Glomerular visceral epithelial cell (primary cell): ENCODE data around the gene SOX5.
"Not testable (repeated sequence)": the region's sequence is repeated elsewhere in the genome, so short reads cannot be mapped to it uniquely, and the experiment has no call there.

Experiments used
- DNase-seq: peaks from one replicate; pipeline ENCODE4 v3.0.0-alpha.2; 2016; ENCODE audit errors: extremely low spot score

The SOX5 gene

DNA sequence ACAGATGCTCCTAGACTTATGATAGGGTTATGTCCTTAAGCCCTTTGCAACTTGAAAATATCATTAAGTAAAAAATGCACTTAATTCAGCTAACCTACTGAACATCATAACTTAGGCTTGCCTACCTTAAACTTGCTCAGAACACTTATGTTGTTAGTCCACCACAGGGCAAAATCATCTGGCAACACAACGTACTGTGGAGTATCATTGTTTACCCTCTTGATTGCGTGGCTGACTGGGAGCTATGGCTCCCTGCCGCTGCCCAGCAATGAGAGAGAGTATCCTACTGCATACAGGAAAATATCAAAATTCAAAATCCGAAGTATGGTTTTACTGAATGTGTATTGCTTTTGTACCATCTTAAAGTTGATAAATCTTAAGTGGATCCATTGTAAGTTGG is 105.5 kb downstream of the SOX5 start:
- no peak for DNase-seq

DNA sequence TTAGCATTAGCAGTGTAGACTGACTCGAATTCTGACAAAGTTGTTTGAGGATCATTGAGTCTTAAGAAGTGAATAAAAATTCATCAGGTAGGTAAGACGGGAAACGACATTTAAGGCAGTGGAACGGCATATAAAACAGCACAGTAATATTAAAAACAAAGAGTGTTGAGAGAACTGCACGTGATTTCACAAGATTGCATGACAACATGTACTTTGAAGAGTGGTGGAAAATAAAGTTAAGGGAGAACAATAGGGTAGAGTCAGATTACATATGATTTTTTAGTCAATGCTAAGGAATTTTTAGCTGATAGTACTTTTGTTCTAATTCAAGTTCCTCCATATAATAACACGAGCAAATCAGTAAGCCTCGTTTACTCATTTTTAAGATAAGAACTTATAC is 115.4 kb downstream of the SOX5 start:
- DNase-seq = no peak

DNA sequence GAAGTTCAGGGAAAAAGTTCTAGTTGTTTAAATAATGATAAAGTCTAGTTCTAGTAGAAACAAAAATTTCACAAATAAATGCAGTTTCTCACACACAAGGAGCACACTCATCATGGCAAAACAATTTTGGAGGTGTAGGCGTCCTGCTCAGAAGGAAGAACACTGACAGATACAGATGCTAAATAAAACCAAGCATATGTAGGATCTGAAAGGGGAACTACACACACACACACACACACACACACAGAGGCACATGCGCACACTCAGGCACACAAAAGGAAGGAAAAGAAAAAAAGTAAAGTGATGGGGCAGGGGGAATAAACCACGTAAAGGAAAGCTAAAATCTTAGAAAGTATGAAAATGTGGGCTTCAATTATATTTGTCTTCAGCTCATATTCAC is 117.7 kb downstream of the SOX5 start:
- DNase-seq = no peak

DNA sequence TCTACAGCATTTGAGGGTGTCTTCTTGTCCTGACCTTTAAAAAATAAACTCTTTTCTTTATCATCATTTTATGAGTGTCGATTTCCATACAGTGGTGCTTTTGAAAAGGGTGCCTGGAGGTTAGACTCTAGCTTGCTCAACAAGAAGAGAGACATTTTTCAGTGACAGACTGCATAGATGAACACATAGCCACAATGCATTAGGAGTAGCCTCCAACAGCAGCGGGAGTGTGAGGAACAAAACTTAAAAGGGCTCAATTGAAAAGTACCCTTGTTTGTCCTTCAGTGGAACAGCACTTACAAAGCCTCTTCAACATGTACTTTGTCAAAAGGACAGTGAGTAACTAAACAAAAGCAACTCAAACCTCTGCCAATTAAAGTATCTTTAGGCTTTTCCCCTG is 119.3 kb downstream of the SOX5 start:
- no peak for DNase-seq

DNA sequence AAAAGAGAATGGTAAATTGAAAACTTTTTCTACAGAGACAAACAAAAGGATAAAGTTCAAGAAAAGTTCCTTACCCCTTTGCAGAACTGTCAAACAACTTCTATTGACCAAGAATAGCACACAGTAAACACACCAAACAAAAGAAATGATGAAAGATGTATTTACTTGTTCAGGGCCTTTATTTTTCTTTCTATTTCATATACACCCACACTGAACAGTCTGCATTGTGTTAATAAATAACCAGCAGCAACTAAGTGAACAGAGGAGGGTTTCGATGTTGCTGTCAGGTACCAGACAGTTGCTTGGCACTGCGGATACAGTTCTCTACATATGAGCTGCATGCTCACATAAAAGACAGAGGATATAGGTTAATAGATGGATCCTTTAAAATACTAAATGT is 122.1 kb downstream of the SOX5 start:
- DNase-seq = no peak

DNA sequence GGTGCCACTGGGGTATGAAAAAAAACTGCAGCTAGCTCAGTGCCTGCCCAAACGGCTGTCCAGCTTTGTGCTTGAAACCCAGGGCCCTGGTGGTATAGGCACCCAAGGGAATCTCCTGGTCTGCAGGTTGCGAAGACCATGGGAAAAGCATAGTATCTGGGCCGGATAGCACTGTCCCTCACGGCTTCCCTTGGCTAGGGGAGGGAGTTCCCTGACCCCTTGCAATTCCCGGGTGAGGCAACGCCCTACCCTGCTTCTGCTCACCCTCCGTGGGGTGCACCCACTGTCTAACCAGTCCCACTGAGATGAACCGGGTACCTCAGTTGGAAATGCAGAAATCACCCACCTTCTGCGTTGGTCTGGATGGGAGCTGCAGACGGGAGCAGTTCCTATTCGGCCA is 124.3 kb downstream of the SOX5 start:
- DNase-seq = not testable (repeated sequence)

DNA sequence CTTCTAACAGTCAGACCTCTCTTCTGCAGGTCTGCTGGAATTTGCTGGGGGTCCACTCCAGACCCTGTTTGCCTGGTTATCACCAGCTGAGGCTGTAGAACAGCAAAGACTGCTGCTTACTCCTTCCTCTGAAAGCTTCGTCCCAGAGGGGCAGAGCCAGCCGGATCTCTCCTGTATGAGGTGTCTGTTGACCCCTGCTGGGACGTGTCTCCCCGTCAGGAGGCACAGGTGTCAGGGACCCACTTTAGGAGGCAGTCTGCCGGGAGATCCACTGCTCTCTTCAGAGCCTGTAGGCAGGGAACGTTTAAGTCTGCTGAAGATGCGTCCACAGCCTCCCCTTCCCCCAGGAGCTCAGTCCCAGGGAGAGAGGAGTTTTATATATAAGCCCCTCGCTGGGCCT is 125.1 kb downstream of the SOX5 start:
- no peak for DNase-seq

DNA sequence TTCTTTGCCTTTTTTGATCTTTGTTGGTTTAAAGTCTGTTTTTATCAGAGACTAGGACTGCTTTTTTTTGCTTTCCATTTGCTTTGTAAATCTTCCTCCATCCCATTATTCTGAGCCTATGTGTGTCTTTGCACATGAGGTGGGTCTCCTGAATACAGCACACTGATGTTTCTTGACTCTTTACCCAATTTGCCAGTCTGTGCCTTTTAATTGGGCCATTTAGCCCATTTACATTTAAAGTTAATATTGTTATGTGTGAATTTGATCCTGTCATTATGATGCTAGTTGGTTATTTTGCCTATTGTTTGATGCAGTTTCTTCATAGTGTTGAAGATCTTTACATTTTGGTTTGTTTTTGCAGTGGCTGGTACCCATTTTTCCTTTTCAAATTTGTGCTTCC is 126.6 kb downstream of the SOX5 start:
- DNase-seq = not testable (repeated sequence)

DNA sequence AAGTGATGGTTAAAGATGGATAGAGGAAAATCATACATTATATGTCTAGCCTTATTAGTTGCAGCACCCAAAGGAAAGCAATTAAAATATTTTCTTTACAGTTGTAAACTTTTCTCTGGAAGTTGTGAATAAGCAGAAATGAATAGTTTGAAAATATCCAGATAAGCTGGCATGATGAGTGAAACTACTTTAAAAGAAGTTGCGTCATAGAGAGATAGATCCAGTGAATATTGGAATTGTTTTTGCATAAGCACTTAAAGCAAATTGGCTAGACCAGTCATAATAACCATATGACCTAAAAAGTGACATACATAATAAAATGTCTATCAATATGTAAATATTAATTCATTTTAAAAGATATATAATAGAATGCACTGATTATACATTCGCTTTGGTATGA is 132.1 kb downstream of the SOX5 start:
- no peak for DNase-seq

DNA sequence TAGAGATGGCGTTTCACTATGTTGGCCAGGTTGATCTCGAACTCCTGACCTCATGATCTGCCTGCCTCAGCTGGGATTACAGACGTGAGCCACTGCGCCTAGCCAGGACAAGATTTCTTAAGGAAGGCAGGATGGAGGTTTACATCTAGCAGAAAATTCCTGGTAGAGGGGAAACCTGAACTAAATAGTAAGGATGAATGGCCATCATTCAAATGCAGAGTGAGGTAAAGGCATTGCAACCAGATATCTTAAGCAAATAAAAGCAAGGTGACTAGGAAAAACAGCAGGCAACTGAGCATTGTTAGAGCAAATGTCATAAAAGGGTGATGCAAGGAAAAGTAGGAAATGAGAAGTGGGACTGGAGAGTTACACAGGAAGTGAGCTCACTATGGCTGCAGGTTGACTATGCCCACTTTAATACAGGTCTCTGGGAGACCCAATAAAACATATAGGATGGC is 133.0 kb downstream of the SOX5 start:
- DNase-seq = no peak

DNA sequence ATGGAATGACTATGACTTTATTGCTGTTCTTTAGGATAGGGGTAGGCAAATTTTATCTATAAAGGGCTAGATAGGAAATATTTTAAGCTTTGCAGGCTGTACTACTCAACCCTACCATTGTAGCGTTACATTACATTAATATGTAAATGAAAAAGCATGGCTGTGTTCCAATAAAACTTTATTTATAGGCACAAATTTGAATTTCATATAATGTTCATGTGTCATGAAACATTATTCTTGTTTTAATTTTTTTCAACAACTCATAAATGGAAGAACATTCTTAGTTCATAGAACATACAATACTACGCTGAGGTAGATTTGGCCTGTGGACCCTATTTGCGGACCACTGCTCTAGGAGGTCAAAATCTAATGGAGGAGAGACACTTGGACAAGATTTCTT is 133.7 kb downstream of the SOX5 start:
- DNase-seq = no peak

DNA sequence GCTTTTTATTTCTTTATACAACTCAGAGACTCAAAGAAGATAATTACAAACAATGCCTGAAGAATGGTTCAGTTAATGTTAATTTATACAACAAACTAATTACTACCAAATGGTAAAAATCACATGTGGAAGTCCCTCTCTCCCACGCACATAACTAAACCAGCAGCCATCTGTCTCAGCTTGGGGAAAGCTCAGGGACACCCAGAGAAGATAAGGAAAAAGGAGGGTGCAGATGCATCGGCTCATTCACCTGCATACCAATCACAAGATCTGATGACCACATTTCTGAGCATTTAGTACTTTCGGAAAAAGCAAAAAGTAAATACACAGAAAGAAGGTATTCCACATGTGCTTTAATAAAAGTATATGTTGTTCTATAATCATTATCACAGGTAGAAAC is 136.3 kb downstream of the SOX5 start:
- DNase-seq = no peak

DNA sequence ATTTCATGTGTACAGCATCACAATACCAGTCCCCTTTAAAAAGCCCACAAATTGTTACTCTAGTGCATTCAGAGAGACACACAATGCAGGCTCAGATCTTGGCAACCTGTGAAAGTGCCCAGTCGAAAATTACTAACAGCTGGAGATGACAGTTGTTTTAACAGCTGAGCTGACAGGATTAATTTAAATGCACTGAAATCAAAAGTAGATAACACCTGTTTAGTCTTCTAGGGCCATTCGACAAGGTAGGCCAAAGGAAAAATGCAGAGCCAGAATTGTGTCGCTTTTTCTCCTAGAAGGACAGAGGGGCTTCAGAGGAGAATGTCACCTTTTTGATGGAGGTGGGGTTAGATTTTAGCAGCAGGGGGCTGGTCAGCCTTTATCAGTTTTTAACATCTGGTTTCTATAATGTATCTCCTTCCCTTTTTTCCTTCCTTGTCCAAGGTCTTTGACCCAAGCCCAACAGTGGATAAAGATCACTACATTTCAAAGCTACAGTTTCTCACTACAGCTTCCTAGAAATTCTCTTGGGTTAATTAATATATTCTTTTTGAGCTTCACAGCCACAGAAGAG is 139.1 kb downstream of the SOX5 start:
- DNase-seq = no peak

DNA sequence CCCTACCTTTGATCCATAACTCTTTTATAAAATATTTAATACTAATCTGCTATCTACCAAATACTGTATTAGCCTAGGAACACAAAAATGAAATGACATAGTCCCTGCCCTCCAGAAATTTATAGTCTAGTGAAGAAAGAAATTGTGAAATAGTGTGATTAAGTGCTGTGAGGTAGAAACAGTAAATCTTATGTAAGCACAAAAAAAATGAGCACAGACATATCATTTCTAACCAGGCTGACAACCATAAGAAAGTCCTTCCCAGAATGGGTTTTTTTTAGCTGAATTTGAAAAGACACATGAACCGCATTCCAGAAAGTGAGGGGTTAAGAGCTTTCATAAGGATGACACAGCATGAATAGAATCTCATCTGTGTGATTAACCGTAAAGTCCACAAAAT is 145.9 kb downstream of the SOX5 start:
- DNase-seq = no peak

DNA sequence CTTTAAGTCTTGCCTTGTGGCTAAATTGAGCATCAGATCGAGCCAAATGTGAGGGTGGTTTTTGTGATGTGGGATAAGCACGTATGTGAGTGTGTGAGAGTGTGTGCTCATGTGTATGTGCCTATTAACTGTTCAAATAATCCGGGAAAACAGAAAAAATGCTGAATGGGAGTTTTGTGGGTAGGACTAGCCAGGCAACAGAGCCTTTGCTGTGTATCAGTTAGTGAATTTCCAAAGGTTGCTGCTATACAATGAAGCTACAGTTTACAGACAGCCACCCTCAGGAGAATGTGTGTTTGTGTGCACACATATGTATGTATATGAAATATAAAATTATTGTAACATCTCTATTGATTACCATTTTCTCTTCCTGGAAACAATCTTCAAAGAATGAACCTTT is 154.0 kb downstream of the SOX5 start:
- no peak for DNase-seq

DNA sequence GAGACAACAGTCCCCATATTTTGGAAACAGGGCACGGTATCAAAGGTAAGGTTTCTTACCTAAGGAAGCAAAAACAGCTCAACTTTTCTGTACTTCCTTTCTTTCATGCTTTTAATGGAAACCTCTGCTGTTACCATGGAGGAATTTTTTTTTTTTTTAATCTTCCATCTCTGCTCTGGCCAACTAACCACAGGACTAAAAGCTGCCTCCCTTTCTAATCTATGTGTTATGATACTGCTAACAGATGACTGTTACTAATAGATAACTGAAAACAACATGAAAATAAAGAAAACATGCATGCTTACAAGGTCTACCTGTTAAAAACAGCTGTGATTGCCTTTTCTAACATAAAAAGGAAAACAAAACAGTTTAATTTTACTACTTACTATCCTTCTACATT is 168.4 kb downstream of the SOX5 start:
- no peak for DNase-seq

DNA sequence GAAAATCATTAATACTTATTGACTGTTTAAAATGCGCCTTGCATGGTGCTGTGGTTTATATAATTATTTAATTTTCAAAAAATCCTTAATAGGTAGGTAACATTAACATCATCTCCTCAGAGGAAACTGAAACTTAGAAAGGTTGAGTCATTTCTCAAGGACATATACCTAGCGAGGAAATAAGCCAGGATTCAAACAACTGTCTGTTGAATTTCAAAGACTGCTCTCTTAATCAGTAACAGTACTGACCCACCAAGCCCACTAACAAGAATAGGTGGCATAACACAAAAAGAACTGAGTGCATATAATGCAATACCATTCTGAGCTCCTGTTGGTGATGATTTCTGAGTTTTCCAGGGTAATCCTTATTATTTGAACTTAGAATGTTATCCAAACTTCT is 174.3 kb downstream of the SOX5 start:
- no peak for DNase-seq

DNA sequence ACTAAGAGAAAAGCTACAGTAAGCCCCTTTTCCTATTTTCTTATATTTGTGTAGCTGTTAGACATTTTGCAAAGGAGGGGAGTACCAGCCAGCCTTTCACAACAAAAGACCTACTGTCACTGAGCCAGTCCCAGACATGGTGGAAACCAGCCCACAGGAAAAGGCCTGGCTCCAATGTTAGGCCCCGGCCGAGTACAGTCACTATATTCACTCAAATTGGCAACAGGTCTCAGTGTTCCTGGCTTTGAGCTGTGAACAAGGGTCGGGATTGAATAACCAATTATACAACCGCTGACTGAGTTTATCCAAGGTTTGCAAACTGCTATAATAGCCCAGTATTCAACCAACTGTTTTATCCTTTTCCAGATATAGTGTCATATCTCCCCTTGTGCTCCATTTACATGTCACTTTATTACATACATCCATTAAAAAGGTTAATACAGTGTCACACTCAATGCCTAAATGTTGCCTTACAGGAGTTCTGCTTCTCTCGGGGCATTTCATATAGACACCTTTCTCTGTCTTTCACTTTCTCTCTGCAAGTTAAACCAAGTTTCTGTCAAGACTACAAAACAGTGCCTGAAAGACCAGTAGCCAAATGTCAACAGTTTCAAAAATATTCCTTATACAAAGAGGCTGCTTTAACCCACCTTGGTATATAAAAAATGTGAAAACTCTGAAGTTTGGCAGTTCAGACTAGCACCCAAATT is 178.1 kb downstream of the SOX5 start:
- DNase-seq = no peak

DNA sequence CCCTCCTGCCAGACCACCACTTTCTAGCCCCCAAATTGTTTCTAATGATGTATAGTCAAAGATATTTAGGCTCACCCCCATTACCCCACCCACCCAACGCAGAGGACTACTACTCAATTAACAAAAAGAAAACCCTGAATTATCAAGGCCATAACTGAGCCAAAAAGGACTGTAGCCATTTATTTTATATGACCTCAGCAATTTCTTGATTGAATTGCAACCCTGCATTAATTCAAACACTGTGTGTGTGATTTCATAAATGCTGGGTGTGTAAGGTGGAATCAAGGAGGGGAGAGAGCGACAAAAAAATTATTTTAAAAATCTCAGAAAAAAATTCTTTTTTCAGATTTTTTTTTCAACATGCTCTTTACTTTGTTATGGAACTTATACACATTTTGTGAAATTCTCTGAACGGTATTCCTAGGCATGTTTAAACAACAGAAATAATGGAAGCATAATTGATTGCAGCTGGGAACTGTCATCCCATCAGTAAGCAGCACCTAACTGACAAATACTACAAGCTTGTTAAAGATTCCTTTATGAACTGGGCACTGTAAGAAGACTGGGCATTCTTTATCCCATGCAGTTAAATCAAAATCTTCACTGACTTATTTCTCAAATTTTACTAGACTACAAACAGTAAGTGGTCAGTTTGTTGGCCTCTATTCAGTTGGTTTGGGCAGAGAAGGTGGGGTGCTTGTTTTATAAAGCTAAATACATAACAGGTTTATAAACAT is 179.1 kb downstream of the SOX5 start:
- no peak for DNase-seq

DNA sequence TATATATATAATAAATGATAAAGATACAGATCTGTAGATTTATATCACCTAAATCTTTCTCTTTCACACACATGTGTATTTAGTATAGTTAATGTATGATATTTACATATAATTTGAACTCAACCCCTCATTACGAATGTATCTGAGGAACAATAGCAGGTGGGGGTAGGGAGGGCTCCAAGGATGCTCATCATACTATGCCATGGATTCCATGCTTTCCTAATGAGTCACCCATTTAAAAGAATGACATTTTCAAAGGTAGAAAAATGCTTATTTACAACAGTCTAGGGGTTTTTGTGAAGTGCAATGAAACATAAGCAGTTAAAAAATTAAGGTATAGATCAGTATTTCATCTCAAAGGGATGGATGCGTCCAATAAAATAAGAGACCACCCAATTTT is 181.6 kb downstream of the SOX5 start:
- no peak for DNase-seq

DNA sequence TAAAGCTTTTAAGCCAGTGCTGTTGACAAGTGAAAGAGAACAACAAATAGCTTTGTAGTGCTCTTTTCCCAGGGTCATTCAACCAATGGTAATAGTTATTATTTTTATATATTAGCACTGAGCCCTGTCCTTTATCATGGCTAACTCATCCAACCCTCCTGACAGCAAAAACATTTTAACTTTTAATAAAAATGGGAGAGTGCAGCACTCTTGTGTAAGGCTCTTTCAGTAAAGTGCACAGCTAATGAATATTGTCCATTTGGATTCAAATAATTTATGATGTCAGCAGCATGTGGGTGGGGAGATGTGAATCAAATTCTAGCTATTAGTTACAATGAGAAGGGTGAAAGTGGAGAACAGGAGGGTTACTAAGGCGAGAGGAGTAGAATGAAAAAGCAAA is 185.7 kb downstream of the SOX5 start:
- DNase-seq = no peak

DNA sequence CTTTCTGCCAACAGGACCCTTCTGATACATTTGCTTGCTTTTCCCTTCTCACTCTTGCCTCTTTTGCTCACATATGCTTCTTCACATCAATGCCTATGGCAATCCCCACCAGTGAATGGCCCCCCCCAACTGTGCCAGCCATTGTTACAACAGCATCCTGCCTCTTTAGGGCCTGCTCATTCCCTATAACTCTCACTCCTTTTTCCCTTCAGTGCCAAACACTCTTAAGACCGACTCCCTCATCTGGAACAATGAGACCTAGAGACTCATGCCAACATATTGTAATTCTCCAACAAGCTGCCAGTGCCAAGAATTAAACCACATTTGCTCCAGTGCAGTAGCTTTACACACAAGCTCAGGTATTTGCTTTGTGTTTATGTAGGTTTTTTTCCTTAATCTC is 189.0 kb downstream of the SOX5 start:
- no peak for DNase-seq

DNA sequence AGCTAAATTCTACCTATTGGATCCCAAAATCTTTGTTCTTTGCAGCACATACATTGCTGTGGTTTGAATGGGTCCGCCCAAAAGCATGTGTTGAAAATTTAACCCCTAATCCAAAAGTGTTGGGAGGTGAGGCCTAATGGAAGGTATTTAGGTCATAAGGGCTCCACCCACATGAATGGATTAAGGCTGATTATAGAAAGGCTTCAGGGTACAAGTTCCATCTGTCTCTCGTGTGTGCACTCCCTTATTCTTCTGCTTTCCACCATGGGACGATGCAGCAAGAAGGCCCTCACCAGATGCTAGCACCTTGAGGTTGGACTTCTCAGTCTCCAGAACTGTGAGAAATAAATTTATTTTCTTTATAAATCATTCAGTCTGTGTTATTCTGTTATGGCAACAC is 190.9 kb downstream of the SOX5 start:
- no peak for DNase-seq
